ENCODE measurements around the gene TMEM271.

TMEM271 gene, protein sequence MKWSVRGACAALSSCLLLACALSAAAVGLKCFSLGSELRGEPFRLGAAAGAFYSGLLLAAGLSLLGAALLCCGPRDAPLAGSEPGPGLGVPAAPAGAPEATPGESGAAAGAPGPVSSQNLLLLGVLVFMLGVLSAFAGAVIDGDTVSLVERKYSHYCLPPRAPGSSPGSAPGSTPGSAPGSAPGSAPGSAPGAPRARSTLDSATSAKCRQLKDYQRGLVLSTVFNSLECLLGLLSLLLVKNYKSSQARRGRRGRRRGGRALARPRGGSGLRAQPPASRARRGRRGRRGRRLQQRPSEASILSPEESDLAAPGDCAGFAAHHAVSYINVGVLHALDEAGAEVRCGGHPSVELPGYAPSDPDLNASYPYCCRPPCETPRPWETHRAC

DNA sequence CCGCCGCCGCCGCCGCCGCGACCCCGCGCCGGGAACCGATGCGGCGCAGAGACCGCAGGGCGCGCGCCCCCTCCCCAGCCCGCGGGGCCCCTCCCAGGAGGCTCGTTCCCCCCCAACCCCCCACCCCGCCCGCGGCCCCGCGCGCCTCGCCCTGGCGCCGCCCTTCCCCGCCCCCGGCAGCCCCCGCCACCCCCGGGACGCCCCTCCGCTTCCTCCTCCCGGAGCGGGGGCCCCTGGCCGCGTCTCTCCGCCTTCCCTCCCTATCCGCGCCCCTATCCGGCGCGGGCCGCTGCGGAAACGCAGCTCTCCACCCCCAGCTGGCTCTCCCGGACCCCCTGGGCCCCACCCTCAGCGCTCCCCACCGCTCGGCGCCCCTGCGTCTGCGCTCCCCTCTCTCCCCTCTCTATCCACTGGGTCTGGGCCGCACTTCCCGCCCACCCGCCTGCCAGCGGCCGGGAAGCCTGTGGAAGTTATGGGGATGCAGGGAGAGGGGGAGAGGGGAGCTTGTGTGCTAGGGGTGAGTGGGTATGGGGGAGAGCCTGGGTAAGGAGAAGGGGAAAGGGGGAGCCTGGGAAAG is at the start of gene TMEM271:
TSS of gene TMEM271 (minus strand) at position 51 of the 577 bp plus-strand sequence. CDS start 233 bp downstream, outside the sequence.
- DNase-seq, result no peak

DNA sequence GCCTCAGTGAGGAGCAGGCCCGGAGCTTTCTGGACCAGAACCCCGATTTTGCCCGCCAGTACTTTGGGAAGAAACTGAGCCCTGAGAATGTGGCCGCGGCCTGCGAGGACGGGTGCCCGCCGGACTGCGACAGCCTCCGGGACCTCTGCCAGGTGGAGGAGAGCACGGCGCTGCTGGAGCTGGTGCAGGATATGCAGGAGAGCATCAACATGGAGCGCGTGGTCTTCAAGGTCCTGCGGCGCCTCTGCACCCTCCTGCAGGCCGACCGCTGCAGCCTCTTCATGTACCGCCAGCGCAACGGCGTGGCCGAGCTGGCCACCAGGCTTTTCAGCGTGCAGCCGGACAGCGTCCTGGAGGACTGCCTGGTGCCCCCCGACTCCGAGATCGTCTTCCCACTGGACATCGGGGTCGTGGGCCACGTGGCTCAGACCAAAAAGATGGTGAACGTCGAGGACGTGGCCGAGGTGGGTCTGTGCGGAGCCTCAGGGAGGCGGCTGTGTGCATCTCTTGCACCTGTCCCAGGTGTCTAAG is 49.6 kb upstream of the TMEM271 start:
- DNase-seq, result no peak

DNA sequence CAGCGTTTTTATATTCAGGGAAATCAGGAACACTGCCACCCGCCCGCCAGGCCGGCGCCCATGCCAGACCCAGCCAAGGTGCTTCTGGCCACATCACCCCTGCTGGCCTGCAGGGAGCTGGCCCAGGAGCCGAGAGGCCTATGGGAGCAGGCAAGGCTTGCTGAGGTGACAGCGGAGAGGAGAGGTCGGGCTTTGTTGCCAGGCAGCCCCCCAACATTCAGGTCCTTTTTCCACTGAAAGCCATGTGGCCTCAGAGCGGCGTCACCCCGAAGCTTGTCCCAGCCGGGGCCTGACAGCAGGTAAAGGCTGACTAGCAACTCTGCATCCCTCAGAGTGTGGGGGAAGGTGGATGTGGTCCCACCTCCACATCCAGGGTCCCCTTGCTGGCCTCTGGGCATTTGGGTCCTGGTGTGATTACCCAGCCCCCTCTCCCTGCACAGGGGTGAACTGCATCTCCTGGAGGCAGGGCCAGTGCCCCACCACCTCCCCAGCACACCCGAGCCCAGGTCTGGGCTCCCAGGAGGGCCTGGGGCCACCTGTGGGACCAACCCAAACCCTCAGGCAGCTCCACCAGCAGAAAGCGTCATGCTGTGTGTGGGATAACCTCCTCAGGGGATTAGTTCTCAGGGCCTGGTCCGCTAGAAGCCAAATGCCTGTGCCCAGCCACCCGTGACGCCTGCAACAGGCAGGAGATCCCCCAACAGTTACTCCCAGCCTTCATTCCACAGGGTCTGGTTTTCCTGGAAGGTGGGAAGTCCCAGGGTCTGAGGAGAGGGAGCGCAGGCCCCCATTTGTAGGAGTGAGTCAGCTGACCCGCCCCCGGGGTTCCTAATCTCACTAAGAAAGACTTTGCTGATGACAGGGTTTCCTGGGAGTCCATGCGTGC is 48.9 kb upstream of the TMEM271 start, which contains the start of gene PDE6B:
TSS of gene PDE6B (plus strand) at position 869 of the 886 bp plus-strand sequence. CDS start 54 bp downstream, outside the sequence.
- no peak for DNase-seq

DNA sequence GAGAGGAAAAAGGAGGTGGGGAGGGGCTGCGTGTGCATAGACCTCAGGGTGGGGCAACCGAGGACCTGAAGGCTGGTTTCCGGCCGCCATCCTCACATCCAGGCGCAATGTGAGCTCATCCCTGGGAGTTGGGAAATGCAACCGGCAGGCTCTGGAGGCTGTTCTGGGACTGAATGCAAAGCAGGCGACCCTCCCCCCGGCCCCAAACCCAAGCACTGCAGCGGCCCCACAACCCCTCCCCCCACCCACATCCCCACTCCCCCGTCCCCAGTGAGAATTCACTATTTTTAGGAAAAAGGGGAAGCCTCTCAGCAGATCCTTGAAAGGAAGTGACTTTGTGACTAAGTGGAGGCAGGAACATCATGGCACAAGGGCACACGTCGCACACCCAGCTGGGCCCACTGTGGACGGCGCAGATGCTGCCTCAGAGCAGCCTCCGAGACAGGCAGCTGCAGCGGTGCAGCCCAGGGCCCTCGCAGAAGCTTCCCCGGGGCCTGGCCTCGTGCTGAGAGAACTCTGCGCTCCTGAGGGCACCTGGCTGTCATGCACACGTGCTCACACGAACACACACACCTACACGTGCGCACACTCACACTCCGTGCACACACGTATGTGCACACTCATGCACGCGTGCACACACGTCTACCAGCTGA is 47.9 kb upstream of the TMEM271 start:
- DNase-seq, result no peak

DNA sequence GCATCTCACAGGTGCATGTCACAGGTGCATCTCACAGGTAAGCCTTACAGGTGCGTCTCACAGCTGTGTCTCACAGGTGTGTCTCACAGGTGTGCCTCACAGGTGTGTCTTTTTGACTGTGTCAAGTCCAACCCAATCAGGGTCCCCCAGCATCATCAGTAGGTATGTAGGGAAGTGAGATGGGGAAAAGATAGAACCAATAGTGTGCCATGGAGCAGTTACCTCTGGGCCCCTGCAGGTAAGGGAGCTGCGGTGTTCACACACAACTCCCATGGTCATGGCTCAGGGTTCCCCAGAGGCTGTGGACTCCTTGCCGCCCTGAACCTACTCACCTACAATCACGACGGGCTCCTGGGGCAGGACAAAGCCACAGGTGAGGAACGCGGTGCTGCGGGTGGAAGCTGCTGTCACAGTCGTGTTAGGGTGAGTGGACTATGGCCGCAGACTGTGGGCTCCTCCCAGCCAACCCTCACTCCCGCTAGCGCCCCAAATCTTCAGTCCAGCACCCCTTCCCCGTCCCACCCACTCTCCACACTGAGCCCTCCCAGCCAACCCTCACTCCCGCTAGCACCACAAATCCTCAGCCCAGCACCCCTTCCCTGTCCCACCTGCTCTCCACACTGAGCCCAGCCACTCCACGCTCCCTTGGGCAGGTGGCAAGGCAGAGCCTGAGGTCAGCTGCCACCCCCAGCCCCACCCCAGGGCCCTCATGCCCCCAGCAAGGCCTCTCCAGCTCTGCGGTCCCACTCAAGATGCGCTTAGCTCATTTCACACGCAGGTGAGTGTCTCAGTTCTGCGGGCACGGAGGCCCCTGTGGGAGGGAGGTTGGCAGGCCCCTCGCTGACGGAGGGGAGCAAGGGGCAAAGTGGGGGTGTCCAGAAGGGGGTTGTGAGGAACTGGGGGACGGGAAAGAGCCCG is 47.2 kb upstream of the TMEM271 start:
- DNase-seq, result no peak

DNA sequence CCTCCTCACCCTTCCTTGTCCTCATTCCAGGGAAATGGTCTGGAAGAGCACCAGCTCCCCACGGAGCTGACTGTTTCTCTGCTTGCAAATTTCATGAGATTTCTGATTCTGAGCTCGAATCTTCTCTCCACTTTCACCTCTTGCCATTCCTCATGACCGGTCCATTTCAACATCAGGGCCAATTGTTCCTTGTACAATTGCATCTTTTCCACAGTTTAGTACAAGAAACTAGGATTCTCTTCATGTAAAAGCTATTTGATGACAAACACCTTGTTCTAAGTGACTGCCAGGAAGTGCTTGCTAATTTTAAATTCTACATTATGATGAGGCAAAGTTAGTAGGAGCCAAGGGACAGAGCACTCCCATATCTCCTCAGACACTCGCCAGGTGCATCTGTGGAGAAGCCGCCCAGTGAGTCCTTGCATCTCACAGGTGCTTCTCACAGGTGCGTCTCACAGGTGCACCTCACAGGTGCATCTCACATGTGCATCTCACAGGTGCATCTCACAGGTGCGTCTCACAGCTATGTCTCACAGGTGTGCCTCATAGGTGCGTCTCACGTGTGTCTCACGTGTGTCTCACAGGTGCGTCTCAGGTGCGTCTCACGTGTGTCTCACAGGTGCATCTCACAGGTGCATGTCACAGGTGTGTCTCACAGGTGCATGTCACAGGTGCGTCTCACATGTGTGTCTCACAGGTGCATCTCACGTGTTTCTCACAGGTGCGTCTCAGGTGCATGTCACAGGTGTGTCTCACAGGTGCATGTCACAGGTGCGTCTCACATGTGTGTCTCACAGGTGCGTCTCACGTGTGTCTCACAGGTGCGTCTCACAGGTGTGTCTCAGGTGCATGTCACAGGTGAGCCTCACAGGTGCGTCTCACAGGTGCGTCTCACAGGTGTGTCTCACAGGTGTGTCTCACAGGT is 46.2 kb upstream of the TMEM271 start:
- no peak for DNase-seq

DNA sequence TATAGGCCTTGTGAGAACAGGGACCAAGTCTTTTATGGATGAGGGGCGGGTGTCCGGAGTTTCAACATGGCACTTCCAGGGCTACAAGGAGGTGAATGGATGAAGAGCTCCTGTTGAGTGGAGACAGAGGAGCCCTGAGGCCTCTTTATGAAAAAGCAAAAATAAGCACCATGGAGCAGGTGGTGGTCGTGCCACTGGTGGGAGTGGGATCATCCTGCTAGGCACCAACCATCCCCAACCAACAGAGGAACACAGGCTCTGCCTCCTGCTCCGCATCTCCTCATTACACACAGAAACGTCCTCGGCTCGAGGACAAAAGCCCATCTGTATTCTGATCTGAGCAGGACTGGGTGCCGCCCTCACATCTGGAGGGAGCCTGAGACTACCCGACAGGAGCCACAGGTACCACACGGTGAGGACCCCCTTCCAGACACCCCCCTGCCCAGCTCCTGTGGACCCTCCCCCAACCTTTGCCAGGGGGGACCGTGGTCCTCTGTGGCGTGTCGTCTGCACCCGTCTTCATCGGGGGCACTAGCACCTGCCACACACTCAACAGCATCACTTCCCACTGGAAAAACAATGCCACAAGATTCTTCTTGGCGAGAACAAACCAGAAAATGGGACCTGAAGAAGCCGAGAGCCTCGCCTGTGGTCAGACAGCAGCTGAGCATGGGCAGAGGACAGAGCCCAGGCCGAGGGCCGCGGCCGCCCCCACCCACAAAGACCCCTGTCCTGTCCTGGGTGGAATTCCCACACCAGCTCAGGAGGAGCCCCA is 45.4 kb upstream of the TMEM271 start:
- no peak for DNase-seq

DNA sequence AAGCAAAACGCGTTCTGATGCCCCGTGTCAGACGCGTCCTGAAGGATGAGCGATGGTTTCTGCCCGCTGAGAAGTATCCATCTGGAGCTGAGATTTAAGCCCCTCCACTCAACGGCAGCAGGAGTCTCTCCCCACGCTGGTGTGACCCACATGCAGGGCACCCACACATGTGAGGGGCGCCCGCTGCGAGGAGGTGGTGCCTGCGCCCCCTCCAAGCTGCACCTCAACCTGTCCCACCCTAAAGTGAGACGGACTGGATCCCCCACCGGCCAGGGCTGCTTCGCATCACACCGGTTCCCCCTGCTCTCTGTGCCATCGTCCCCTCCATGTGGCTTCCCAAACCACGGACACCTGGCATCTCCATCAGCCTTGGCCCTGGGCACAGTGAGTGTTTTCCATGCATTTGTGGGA is 44.8 kb upstream of the TMEM271 start:
- no peak for DNase-seq

DNA sequence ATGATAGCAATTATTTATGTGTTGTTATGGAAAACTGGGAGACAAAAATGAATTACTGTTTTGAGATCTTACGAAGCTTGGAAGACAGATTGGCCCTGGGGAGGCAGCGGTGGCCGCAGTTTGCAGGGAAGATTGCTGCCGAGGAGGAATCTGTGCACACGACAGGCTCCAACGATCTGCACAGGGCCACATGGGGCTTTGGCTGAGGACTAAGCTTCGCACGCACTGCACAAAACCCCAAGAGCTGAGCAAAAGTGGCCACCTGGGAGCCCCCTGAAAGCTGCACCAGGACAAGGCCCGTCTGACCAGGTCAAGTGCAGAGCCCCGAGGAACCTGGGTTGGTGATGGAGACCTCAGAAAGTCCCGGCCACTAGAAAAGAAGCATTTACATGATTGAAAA is 44.1 kb upstream of the TMEM271 start:
- DNase-seq, result no peak

DNA sequence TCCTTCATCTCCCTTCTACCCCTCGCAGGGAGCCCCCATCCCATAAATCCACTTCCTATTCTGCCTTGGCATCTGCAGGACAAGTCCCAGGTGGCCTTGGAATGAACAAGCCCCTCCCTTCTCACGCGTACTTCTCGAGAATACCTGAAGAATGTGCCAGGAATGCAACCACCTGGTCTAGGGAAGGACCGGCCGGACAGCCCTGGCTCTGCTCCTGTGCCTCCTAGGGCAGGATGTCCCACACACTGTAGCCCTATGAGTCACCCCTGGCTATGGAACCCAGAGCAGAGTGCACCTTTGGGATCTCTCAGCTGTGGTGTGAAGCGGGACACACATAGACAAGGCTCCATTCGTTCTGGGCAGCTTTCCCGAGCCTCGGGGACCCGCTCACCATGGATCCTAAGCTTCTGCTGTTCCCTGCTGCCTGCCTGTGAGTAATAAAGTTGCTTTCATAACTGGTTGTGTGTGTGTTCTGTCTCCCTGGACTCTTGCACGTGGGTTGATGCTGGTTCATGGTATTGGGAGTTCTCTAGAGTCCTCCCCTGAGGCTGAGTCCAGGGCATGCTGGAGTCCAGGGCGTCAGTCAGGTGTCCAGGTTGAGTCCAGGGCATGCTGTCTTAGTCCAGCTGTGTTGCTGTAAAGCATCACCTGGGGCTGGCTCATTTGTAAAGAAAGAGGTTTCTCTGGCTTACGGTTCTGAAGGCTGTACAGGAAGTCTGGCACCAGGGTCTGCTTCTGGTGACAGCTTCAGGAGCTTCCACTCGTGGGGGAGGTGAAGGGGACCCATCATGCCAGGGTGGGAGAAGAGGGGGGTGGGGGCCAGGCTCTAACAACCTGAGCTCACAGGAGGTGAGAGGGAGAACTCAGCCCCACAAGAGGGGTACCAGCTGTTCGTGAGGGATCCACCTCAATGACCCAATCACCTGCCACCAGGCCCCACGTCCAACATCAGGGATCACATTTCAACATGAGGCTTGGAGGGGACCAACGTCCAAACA is 41.8 kb upstream of the TMEM271 start:
- no peak for DNase-seq

DNA sequence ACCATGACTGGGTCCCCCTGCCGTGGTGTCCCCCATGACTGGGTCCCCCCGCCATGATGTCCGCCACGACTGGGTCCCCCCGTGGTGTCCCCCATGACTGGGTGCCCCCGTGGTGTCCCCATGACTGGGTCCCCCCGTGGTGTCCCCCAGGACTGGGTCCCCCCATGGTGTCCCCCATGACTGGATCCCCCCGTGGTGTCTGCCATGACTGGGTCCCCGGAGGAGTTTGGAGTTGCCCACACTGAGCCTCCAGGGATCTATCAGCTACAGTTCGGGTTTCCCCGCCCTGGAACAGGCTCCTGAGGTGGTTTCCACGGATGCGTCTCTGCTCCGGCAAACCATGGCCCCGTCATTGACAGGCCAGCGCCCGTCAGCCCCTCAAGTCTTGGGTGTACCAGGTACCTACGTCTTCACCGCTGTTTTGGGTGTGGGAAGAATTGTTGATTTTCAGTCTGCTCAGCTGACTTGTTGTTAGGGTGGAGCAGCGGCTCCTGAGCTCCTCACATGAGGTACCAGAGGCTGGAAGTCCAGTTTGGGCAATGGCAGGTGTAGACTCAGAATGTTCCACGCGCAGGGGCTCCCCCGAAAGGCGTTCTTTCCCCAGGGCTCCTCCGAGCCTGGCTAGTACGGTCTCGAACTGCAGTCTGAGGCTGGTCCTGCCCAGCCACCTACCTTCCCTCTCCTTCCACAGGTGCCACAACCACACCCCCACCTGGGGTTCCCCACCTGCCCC is 41.0 kb upstream of the TMEM271 start:
- no peak for DNase-seq

DNA sequence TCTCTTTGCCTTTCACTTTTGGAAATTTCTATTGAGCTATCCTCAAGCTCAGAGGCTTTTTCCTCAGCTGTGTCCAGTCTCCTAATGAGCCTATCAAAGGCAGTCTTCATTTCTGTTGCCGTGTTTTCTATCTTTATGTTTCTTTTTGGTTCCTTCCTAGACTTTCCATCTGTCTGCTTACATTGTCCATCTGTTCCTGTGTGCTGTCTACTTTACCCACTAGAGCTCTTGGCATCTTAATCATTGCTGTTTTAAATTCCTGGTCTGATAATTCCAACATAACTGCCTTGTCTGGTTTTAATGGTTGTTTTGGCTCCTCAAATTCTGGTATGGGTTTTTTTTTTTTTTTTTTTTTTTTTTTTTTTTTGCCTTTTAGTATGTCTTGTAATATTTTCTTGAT is 40.0 kb upstream of the TMEM271 start:
- DNase-seq, result no peak

DNA sequence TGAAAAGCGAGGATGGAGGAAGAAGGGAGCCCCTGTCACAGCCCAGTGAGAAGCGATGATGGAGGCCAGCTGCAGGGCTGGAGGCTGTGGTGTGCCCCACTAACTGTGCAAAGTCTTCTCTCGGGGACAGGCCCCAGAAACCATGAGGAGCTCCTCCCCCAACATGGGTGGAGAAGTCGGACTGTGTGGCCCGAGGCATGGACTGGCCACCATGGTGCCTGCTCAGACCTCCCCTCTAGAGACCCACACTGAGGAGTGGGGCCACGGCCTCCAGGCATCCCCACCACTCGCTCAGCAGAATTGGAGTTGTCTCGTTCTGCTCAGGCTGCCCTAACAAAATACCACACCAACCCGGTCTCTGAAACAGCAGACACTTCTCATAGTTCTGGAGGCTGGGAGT is 37.0 kb upstream of the TMEM271 start:
- no peak for DNase-seq

DNA sequence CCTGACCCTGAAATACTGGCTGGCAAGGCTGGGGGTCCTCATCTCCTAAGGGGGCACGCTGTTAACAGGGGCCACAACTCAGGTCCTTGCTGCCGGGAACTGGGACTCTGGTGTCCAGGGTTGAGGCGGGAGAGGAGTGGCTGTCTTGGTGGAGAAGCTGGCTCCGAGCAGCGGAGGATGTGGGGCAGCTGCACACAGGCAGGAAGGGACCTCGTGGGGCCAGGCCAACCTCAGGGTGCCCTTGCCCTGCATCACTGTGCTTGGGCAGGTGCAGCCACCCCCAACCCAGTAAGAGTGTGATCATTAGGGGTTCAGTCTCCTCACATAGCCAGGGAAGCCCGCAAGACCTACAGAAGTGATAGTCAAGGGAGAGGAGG is 36.6 kb upstream of the TMEM271 start:
- DNase-seq, result no peak

DNA sequence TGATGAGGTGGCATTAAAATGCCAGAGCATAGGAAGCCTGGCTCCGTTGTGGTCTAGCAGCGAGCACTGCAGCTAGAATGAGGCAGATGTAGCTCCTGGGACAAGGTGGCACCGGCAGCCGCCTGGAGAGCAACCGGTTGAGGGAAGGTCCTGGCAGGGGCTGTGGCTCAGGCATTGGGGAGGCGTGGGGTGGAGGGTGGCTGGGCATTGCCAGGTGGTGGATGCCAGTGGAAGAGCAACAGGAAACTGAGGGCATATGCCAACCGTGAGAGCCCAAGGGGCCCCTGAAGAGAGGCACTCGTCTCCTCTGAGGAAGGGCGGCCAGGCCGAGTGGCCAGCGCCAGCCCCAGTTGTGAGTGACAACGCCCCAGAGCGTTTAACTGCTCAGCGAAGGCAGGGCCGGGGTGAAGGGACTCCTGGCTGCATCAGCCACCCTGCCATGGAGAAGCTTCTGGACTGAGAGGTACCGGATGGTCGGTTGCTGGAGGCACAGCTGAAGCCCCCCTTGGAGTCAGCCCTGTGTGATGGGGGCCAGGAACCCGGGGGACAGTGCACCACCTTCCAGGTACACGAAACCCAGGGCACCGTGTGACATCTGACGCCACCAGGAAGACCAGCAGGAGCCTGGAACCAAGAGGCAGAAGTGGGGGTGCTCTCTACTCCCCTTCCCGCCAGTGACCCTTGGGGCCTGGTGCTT is 36.1 kb upstream of the TMEM271 start:
- DNase-seq, result no peak

DNA sequence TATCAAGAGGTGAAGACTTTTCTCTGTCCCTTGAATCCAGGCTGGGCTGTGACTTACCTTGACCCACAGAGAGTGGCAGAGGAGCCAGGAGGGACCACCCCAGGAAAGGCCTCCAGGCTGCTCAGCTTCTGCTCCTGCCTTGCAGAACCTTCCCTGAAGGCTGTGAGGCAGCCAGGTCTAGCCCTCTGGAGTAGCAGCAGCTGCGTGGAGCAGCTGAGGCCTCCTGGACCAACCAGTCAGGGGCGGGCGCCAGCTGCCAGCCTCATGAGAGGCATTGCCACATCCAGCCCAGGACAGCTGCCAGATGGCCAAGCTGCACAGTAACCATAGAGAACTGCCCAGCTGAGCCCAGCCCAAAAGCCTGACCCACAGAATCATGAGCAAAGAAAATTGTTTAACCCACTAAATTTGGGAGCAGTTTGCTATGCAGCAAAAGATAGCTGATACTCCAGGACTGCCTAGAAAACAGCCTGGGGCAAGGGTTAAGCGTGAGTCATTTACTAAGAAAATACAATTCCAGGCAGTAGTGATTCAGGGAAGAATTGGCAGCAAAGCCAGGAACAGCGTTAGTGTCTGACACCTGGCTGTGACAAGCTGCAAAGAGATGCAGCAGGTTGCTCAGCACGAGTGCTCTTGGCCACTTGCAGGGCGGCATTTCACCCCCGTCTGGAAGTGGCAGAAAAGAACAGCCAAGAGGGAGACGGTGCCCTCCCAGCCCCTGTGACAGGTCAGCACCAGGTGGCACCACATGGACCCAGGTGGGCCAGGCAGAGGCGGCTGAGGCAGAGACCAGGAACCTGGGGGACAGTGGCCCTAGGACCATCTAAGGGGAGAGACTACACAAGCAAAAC is 34.5 kb upstream of the TMEM271 start:
- DNase-seq, result no peak
